HAP-1 (cell line): ENCODE results near the gene TESMIN.

Experiments
- DNase-seq, 2 experiments: peaks; one replicate each; pipeline ENCODE4 v3.0.0-alpha.2; 2016 to 2020; ENCODE audit warnings: low spot score in 2 of 2
- H3K27me3 ChIP-seq: fragments of 250-450 bp; sonication (Bioruptor Pico); 2 replicates; pipeline ENCODE4 v1.5.1; 2020; ENCODE audit warnings: low read depth, mild to moderate bottlenecking, moderate library complexity
- H3K36me3 ChIP-seq: fragments of 250-450 bp; sonication (Bioruptor Pico); replicated peaks from 2 replicates; pipeline ENCODE4 v1.5.1; 2020; ENCODE audit warnings: mild to moderate bottlenecking
- H3K4me1 ChIP-seq: fragments of 250-450 bp; sonication (Bioruptor Pico); 2 replicates; pipeline ENCODE4 v1.5.1; 2020; ENCODE audit warnings: mild to moderate bottlenecking
- H3K4me3 ChIP-seq: fragments of 250-450 bp; sonication (Bioruptor Pico); 2 replicates; pipeline ENCODE4 v1.5.1; 2020; ENCODE audit warnings: mild to moderate bottlenecking, moderate library complexity
- H3K9me3 ChIP-seq: fragments of 250-450 bp; sonication (Bioruptor Pico); 2 replicates; pipeline ENCODE4 v1.5.1; 2020; ENCODE audit warnings: mild to moderate bottlenecking, moderate library complexity
- in situ Hi-C: fragments of 300-500 bp; cut with MboI; formaldehyde crosslinking; loops from 3 replicates; pipeline ENCODE4 v1.14.3; 2020; ENCODE audit warnings: low sequenced_read_pairs, inconsistent platforms, mixed read lengths

TESMIN gene

GRCh38 chr11:68690671-68691401, 60.5 kb downstream of the TESMIN start:
- H3K4me1 ChIP-seq: no peaks in the 10 kb centered on the region
- no peaks in the 10 kb centered on the region for H3K36me3 ChIP-seq
- no peak overlapping the region for H3K4me3 ChIP-seq
- in situ Hi-C loops: no loop called here
- no peaks in the 10 kb centered on the region for H3K27me3 ChIP-seq
- peak in 1 of 2 experiments; percentile 6 for DNase-seq
- peaks cover 3% of the 10 kb centered on the region; the same call in 1 of the 2 replicates for H3K9me3 ChIP-seq

DNA sequence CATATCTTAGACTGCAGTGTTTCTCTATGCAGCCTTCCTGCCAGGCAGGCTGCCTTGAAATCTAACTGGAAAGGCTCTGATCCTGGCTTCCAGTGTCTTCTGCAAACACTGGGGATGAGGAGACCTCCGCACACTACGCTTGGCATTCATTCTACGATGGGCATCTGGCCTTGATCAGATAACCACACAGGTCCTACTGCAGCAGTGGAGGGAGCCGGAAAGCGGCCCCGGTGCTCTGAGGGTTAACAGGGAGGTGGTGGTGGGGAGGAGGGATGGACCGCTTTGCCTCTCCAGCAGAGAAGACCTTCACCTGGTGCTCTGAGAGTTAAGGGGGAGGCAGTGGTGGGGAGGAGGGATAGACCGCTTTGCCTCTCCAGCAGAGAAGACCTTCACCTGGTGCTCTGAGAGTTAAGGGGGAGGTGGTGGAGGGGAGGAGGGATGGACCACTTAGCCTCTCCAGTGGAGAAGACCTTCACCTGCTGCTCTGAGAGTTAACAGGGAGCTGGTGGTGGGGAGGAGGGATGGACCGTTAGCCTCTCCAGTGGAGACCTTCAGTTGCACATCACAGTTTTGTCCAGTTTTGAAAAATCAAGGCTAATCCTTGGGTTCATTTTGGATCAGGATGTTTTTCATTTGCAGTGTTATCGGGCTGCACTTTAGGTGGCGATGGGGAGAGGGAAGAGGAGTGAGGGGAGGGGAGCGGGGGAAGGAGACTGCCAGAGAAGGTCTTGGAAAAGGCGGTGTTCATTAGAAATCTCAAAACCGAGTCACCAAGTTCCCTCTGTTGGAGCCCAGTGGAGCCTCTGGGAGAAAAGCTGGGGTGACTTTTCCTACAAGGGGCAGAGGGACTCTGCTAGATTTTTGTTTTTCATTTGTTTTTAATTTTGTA, 61.3 kb downstream of the TESMIN start:
- in situ Hi-C loops: no loop called here
- peak in 1 of 2 experiments; percentile 2 for DNase-seq
- H3K27me3 ChIP-seq: no peaks in the 10 kb centered on the region
- H3K4me1 ChIP-seq: no peaks in the 10 kb centered on the region
- peaks cover 3% of the 10 kb centered on the region; the same call in 1 of the 2 replicates for H3K9me3 ChIP-seq
- no peaks in the 10 kb centered on the region for H3K36me3 ChIP-seq
- no peak overlapping the region for H3K4me3 ChIP-seq

- no peaks in the 10 kb centered on the region for H3K36me3 ChIP-seq
- H3K27me3 ChIP-seq: no peaks in the 10 kb centered on the region
- H3K9me3 ChIP-seq: no peaks in the 10 kb centered on the region
- in situ Hi-C loops: no loop called here
- H3K4me3 ChIP-seq: no peak overlapping the region
- peak in 1 of 2 experiments; percentile 6 for DNase-seq
- no peaks in the 10 kb centered on the region for H3K4me1 ChIP-seq
Measured at GRCh38 chr11:68688881-68689280, 62.4 kb downstream of the TESMIN start.

GRCh38 chr11:68687986-68688385, 63.3 kb downstream of the TESMIN start:
- no peak overlapping the region for H3K4me3 ChIP-seq
- in situ Hi-C loops: no loop called here
- no peaks in the 10 kb centered on the region for H3K36me3 ChIP-seq
- H3K4me1 ChIP-seq: no peaks in the 10 kb centered on the region
- no peaks in the 10 kb centered on the region for H3K9me3 ChIP-seq
- no peaks in the 10 kb centered on the region for H3K27me3 ChIP-seq
- DNase-seq: peak in 1 of 2 experiments; percentile 1

GRCh38 chr11:68687311-68687710, 64.0 kb downstream of the TESMIN start:
- H3K36me3 ChIP-seq: no peaks in the 10 kb centered on the region
- no peak overlapping the region for H3K4me3 ChIP-seq
- no peaks in the 10 kb centered on the region for H3K27me3 ChIP-seq
- H3K4me1 ChIP-seq: no peaks in the 10 kb centered on the region
- in situ Hi-C loops: no loop called here
- H3K9me3 ChIP-seq: no peaks in the 10 kb centered on the region
- no peak for DNase-seq

- no peaks in the 10 kb centered on the region for H3K36me3 ChIP-seq
- in situ Hi-C loops: no loop called here
- no peaks in the 10 kb centered on the region for H3K27me3 ChIP-seq
- H3K4me3 ChIP-seq: no peak overlapping the region
- no peaks in the 10 kb centered on the region for H3K4me1 ChIP-seq
- DNase-seq: peak in 1 of 2 experiments; percentile 4
- H3K9me3 ChIP-seq: no peaks in the 10 kb centered on the region
Measured at GRCh38 chr11:68686486-68686885, 64.8 kb downstream of the TESMIN start.

DNA sequence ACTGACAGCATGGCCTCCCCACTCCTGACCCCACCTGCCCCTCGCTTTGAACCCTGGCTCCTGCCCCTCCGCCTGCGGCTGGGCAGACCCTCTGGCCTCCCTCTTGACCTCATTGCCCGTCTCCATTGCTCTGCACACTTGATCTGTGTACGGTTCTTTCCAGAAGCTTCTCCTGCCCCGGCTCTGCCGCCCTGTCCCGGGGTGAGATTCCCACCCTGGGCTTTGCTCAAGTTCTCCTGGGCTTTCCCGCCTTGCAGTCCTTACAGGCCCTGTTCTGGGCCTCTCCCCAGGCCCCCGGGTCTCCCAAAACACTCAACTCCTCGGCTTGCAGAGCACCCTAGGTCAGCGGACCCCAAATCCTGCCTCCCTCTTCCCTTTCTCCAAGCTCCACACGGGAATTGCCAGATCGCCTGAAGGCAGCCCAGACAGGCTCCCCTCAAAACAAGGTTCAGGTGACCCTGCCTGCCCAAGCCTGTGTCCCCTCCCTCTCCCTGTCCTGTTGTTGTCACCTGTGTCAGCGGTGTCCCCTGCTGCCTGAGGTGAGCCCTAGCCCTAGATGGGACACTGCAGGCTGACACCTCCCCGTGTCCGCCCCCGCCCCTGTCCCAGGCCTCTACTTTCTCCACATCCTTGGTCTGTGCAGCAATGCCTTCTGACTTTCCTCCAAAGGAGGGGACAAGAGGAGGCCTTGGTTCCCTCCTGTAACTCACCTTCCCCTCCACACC, 65.5 kb downstream of the TESMIN start:
- H3K36me3 ChIP-seq: no peaks in the 10 kb centered on the region
- no peaks in the 10 kb centered on the region for H3K27me3 ChIP-seq
- no peak overlapping the region for H3K4me3 ChIP-seq
- peak in 1 of 2 experiments; percentile 2 for DNase-seq
- no peaks in the 10 kb centered on the region for H3K4me1 ChIP-seq
- no peaks in the 10 kb centered on the region for H3K9me3 ChIP-seq
- in situ Hi-C loops: no loop called here

GRCh38 chr11:68684385-68685356, 66.6 kb downstream of the TESMIN start, which contains the start of gene GAL:
TSS of gene GAL (plus strand) at chr11:68684544. CDS start at chr11:68684924, 380 bp downstream.
- in situ Hi-C loops: no loop called here
- Histone ChIP-seq H3K36me3 (no peaks in the 10 kb centered on the region), H3K4me3 (no peak within 1 kb of the TSS), H3K4me1 (no peaks in the 10 kb centered on the region), H3K9me3 (no peaks in the 10 kb centered on the region), H3K27me3 (no peaks in the 10 kb centered on the region)
- peak in 1 of 2 experiments; percentile 4 for DNase-seq

DNA sequence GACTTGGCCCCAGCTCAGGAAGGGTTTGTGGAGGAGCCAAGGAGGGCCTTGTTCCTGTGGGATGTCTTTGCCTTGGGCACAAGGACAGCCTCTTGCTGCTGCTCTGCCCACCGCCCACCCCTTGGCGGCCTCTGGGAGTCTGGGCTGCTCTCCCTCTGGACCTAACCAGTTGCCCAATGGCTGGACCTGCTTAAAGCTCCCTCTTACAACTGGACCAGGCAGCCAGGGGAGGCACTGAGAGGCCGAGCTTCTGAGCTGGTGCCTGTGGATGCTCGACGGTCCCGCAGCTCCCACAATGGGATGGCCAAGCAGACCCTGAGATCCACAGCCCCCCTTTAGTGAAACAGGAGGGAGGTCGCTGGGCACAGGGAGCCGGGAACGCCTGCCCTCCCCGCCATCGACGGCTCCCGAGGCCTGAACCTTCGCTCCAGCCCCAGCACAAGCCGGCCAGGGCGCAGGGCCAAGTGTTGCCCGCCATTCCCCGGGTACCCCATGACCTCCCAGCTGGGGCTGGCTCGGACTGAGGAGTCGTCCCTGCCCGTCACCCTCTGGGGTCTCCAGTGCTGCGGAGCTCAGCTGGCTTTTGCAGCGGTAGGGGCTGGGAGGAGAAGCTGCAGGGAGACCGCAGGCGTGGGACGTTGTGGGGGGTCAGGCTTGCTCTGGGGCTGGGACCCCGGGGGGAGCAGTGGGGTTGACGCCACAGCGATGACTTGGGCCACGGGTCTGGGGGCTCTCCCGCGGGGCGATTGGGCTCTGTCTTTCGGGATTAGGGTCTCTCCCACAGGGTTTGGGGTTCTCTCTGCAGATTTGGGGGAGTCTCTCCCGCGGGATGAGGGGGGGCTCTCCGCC, 67.6 kb downstream of the TESMIN start:
- Histone ChIP-seq H3K27me3 (no peaks in the 10 kb centered on the region), H3K4me3 (no peak overlapping the region), H3K9me3 (no peaks in the 10 kb centered on the region), H3K4me1 (no peaks in the 10 kb centered on the region), H3K36me3 (no peaks in the 10 kb centered on the region)
- peak in 1 of 2 experiments; percentile 5 for DNase-seq
- in situ Hi-C loops: no loop called here

DNA sequence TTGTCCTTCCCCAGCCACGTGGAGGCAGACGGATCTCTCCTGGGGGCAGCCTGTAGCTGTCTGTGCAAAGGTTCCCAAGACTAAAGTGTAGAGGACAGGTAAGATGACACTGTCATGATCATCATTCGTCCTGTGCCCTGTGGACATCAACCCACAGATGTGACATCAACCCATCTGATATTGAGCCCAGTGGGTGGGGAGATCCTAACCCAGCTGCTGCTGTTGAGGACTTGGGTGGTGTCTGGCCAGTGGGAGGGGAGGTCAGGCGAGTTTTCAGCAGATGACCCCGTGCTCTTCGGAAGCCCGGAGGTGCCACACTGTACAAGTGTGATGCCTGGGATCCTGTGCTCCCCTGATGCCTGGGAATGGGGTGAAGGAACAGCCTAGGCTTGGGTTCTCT, 68.2 kb downstream of the TESMIN start:
- peak in 1 of 2 experiments; percentile 3 for DNase-seq
- Histone ChIP-seq H3K4me1 (no peaks in the 10 kb centered on the region), H3K27me3 (no peaks in the 10 kb centered on the region), H3K9me3 (no peaks in the 10 kb centered on the region), H3K36me3 (no peaks in the 10 kb centered on the region), H3K4me3 (no peak overlapping the region)
- in situ Hi-C loops: no loop called here

DNA sequence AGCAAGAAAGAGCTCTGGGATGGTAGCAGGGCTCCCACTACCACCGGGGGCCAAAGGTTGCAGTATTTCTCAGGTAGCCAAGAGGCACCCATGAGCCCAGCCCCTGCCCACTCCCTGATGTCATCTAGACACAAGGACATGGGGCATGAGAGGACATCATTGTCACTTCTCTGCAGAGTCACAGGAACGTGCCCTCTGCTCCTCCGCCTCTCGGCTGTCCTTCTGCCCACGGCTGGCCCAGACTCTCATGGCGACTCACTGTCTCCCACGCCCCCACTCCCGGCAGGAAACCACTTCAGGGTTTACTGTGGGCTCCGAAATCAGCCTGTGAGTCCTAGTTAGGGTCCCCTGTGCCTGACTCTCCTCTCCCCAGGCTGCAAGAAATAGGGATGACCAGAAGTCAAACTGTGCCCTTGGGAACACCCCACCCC, 68.8 kb downstream of the TESMIN start:
- in situ Hi-C loops: no loop called here

More for the DNA sequence above, 68.8 kb downstream of the TESMIN start:
- Histone ChIP-seq H3K27me3 (no peaks in the 10 kb centered on the region), H3K9me3 (no peaks in the 10 kb centered on the region), H3K4me3 (no peak overlapping the region), H3K4me1 (no peaks in the 10 kb centered on the region), H3K36me3 (no peaks in the 10 kb centered on the region)
- peak in 1 of 2 experiments; percentile 4 for DNase-seq
